ENCODE results near the gene MEGF11.

The MEGF11 gene

DNA sequence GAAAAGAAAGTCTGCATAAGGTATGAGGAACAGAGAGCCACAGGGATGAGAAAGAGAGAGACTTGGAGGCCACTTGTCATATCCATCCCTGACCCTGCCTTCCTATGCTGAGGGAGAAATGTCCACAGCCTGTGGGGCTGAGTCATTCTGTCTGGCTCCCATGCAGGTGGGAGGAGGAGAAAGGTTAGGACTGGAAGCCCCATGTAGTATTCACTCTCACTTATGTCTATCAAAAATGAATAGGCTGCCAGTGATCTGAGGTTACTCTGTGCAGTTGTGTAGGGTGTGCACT, 313.0 kb downstream of the MEGF11 start:
- no peak overlapping the region for H3K9ac ChIP-seq (ENCODE audit: low read length)
- H3K4me1 ChIP-seq (ENCODE audit: insufficient read depth, low read length, severe bottlenecking): no peaks in the 10 kb centered on the region
- H3K9me3 ChIP-seq (ENCODE audit: low read length): no peaks in the 10 kb centered on the region
- H3K27ac ChIP-seq (ENCODE audit: low read depth, low read length, poor library complexity, severe bottlenecking): no peak overlapping the region
- no peak overlapping the region for H3K4me3 ChIP-seq (ENCODE audit: low read depth, low read length, poor library complexity, severe bottlenecking)
- no peaks in the 10 kb centered on the region for H3K9me2 ChIP-seq (ENCODE audit: low read depth, low read length)
- no peak overlapping the region for H2AFZ ChIP-seq (ENCODE audit: low read length)
- H3K4me2 ChIP-seq (ENCODE audit: low read length): no peak overlapping the region
- no peaks in the 10 kb centered on the region for H3K27me3 ChIP-seq (ENCODE audit: insufficient read depth, low read length)
- H3F3A ChIP-seq (ENCODE audit: insufficient read depth, low read length): no peaks in the 10 kb centered on the region
- H3K36me3 ChIP-seq (ENCODE audit: insufficient read depth, low read length): peaks cover 7% of the 10 kb centered on the region; the same call in 1 of the 2 replicates
- H3K79me2 ChIP-seq (ENCODE audit: insufficient read depth, low read length): no peaks in the 10 kb centered on the region
- no peaks in the 10 kb centered on the region for H4K20me1 ChIP-seq (ENCODE audit: insufficient read depth, low read length)
- TF ChIP-seq, protein P1, sequence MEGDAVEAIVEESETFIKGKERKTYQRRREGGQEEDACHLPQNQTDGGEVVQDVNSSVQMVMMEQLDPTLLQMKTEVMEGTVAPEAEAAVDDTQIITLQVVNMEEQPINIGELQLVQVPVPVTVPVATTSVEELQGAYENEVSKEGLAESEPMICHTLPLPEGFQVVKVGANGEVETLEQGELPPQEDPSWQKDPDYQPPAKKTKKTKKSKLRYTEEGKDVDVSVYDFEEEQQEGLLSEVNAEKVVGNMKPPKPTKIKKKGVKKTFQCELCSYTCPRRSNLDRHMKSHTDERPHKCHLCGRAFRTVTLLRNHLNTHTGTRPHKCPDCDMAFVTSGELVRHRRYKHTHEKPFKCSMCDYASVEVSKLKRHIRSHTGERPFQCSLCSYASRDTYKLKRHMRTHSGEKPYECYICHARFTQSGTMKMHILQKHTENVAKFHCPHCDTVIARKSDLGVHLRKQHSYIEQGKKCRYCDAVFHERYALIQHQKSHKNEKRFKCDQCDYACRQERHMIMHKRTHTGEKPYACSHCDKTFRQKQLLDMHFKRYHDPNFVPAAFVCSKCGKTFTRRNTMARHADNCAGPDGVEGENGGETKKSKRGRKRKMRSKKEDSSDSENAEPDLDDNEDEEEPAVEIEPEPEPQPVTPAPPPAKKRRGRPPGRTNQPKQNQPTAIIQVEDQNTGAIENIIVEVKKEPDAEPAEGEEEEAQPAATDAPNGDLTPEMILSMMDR (IDR thresholded peaks at IDR 0.05; ENCODE audit: low read length): no peak
- no peak for TF ChIP-seq EZH2 (IDR thresholded peaks at IDR 0.05; ENCODE audit: borderline replicate concordance, low read length)

DNA sequence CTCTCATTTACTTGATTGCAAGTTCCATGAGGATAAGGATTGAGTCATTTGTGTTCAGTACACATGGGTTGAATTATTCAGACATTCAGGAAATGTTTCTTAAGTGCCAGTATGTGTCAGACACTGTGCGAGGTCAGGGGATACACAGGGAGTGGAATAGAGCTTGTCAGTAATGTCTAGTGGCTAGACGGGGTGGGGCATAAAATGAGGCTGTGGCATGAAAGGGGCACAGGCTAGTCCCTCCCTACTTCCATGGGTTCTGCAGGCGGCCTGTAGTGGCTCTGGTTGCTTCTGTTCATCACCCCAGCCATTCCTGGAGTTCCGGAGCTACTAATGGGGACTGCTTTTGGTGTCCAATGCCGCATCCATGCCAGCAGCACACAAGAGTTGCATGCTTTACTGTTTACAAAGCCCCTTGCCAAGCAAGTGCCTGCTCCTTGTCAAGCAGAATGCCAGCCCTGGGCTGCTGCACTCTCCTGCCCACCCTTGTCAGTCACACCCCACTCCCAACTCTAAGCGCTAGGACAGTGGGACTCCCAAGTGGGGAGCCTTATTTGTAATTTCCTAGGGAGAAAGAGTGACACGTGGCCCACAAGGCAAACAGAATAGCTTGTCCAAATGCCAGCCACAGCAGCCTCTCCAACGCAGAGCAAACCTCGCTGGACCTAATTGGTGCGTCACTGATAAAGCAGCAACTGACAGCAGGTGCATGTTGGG, 313.5 kb downstream of the MEGF11 start:
- no peaks in the 10 kb centered on the region for H3K9me2 ChIP-seq (ENCODE audit: low read depth, low read length)
- no peaks in the 10 kb centered on the region for H4K20me1 ChIP-seq (ENCODE audit: insufficient read depth, low read length)

DNA sequence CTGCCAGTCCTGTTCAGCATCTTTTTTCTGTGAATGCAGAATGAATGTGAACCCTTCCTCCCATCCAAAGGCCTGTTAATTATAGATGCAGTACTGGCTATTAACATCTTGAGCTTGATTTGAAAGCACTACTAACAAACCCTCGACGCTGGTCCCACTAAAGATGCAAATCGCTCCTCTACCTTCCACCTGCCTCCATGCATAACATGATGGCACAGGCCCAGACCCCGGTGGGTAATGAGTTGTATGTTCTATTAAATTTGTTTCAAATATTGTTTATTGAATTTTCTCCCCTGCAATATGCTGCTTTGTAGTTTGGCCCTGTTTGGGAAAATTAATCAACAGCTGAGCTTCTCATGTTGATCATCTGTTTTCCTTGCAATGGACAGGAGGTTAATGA, 314.9 kb downstream of the MEGF11 start:
- Histone ChIP-seq H3K4me1 (ENCODE audit: insufficient read depth, low read length, severe bottlenecking) (no peaks in the 10 kb centered on the region), H2AFZ (ENCODE audit: low read length) (no peak overlapping the region), H4K20me1 (ENCODE audit: insufficient read depth, low read length) (no peaks in the 10 kb centered on the region), H3F3A (ENCODE audit: insufficient read depth, low read length) (no peaks in the 10 kb centered on the region), H3K36me3 (ENCODE audit: insufficient read depth, low read length) (peaks cover 7% of the 10 kb centered on the region; the same call in 1 of the 2 replicates), H3K4me2 (ENCODE audit: low read length) (no peak overlapping the region), H3K9me3 (ENCODE audit: low read length) (no peaks in the 10 kb centered on the region), H3K9ac (ENCODE audit: low read length) (no peak overlapping the region), H3K27me3 (ENCODE audit: insufficient read depth, low read length) (no peaks in the 10 kb centered on the region), H3K9me2 (ENCODE audit: low read depth, low read length) (no peaks in the 10 kb centered on the region), H3K27ac (ENCODE audit: low read depth, low read length, poor library complexity, severe bottlenecking) (no peak overlapping the region), H3K4me3 (ENCODE audit: low read depth, low read length, poor library complexity, severe bottlenecking) (no peak overlapping the region), H3K79me2 (ENCODE audit: insufficient read depth, low read length) (no peaks in the 10 kb centered on the region)
- no peak for TF ChIP-seq EZH2 (IDR thresholded peaks at IDR 0.05; ENCODE audit: borderline replicate concordance, low read length)
- TF ChIP-seq, protein P1 (IDR thresholded peaks at IDR 0.05; ENCODE audit: low read length): no peak

More for the DNA sequence above, 313.5 kb downstream of the MEGF11 start:
- Histone ChIP-seq H3K9ac (ENCODE audit: low read length) (no peak overlapping the region), H3F3A (ENCODE audit: insufficient read depth, low read length) (no peaks in the 10 kb centered on the region), H3K27ac (ENCODE audit: low read depth, low read length, poor library complexity, severe bottlenecking) (no peak overlapping the region), H3K27me3 (ENCODE audit: insufficient read depth, low read length) (no peaks in the 10 kb centered on the region), H3K9me3 (ENCODE audit: low read length) (no peaks in the 10 kb centered on the region), H3K4me2 (ENCODE audit: low read length) (no peak overlapping the region), H3K36me3 (ENCODE audit: insufficient read depth, low read length) (peaks cover 7% of the 10 kb centered on the region; the same call in 1 of the 2 replicates), H2AFZ (ENCODE audit: low read length) (no peak overlapping the region), H3K4me3 (ENCODE audit: low read depth, low read length, poor library complexity, severe bottlenecking) (no peak overlapping the region), H3K4me1 (ENCODE audit: insufficient read depth, low read length, severe bottlenecking) (no peaks in the 10 kb centered on the region), H3K79me2 (ENCODE audit: insufficient read depth, low read length) (no peaks in the 10 kb centered on the region)
- TF ChIP-seq, protein P1 (IDR thresholded peaks at IDR 0.05; ENCODE audit: low read length): no peak
- no peak for TF ChIP-seq EZH2 (IDR thresholded peaks at IDR 0.05; ENCODE audit: borderline replicate concordance, low read length)
